DMS 273 treated with DMSO at 0.1 percent for 48 hours (cell line): ENCODE results near the gene CECR2.
"Not testable (repeated sequence)": the region's sequence is repeated elsewhere in the genome, so short reads cannot be mapped to it uniquely, and the experiment has no call there.

ENCODE experiments used
- DNase-seq: peaks from one replicate; lab custom pipeline; 2025; lab: John Stamatoyannopoulos, UW

The CECR2 gene

GRCh38 chr22:17514084-17514483 lies 144.8 kb downstream of the CECR2 start:
- DNase-seq, result no peak

- no peak for DNase-seq
Measured at GRCh38 chr22:17518406-17518805, 149.1 kb downstream of the CECR2 start.

- not testable (repeated sequence) for DNase-seq
Measured at GRCh38 chr22:17521971-17522370, 152.7 kb downstream of the CECR2 start.

DNA sequence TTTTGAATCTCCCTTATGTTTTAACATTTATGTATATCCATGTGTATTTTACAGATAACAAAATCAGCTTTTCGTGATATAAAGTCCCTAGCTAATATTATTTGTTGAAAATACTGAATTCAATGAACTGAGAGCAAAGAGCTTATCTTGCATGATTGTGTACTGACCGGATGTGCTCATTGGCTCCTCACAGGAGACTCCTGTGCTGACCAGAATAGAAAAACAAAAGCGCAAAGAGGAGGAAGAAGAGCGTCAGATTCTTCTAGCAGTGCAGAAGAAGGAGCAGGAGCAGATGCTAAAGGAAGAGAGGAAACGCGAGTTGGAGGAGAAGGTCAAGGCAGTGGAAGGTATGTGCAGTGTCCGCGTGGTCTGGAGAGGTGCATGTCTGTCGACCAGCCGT lies 154.7 kb downstream of the CECR2 start:
- DNase-seq, result no peak

GRCh38 chr22:17536269-17536668 lies 167.0 kb downstream of the CECR2 start:
- no peak for DNase-seq

DNA sequence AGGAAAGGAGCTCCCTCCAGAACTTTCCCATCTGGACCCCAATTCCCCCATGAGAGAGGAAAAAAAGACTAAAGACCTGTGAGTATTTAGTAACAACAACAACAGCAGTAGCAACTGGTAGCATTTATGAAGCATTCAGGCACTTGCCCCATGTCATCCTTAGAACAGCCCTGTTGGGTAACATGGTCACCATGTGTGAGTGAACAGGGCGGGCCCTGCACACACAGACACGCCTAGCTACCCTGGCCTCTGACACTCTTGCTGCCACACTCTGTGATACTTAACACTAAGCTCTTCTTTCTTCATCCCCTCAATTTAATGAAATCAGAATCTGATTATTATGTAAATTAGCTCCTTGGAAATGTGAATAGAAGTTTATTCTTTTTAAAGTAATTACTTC lies 167.9 kb downstream of the CECR2 start:
- DNase-seq, result no peak

- no peak for DNase-seq
Measured at GRCh38 chr22:17540481-17540880, 171.2 kb downstream of the CECR2 start.

DNA sequence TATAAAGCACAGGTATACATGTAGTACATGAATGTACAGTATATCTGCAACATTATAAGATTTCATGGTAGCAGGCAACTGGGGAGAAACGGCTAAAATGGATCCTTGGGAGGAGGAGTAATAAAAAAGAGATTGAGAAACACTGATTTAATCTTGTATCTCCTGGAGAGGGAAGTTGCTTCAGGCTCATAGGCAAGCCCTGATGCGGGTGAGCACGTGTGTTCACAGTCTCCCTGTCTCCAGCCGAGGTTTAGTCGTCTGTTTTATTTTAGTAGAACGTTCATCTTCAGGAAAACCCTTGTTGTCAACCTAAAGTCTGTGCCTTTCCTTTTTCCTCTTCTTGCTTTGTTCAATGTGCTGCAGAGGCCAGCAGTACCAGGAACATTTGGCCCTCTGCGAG lies 172.2 kb downstream of the CECR2 start:
- no peak for DNase-seq

- no peak for DNase-seq
Measured at GRCh38 chr22:17542452-17542851, 173.2 kb downstream of the CECR2 start.

GRCh38 chr22:17548010-17548755 lies 178.9 kb downstream of the CECR2 start:
- DNase-seq, result no peak

DNA sequence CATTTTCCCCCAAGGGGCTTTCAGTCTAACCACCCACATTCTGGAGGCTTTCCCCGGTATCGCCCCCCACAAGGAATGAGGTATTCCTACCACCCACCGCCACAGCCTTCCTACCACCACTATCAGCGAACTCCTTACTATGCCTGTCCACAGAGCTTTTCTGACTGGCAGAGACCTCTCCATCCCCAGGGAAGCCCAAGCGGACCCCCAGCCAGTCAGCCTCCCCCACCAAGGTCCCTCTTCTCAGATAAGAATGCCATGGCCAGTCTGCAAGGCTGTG lies 179.4 kb downstream of the CECR2 start:
- no peak for DNase-seq

GRCh38 chr22:17549183-17549582 lies 179.9 kb downstream of the CECR2 start:
- DNase-seq, result no peak

- DNase-seq, result no peak
Measured at GRCh38 chr22:17549655-17550054, 180.4 kb downstream of the CECR2 start.

- no peak for DNase-seq
Measured at GRCh38 chr22:17552737-17553136, 183.5 kb downstream of the CECR2 start.

GRCh38 chr22:17554814-17555213 lies 185.6 kb downstream of the CECR2 start:
- no peak for DNase-seq

DNA sequence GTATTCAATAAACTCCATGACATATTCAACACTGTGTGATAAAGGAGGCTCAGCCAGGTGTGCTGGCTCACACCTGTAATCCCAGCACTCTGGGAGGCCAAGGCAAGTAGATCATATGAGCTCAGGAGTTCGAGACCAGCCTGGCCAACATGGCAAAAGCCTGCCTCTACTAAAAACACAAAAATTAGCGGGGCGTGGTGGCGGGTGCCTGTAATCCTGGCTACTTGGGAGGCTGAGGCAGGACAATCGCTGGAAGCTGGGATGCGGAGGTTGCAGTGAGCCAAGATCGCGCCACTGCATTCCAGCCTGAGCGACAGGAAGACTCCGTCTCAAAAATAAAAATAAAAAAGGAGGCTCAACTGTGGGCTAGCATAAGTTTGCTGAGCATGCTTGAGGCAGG lies 189.9 kb downstream of the CECR2 start:
- no peak for DNase-seq

GRCh38 chr22:17562906-17563870 lies 193.9 kb downstream of the CECR2 start, which contains the start of gene SLC25A18:
TSS of gene SLC25A18 (plus strand) at chr22:17563498. CDS start at chr22:17579945, 16,447 bp downstream.
- no peak for DNase-seq

- DNase-seq, result no peak
Measured at GRCh38 chr22:17563936-17564391, 194.7 kb downstream of the CECR2 start.

GRCh38 chr22:17566016-17566687 lies 196.9 kb downstream of the CECR2 start:
- DNase-seq, result not testable (repeated sequence)

DNA sequence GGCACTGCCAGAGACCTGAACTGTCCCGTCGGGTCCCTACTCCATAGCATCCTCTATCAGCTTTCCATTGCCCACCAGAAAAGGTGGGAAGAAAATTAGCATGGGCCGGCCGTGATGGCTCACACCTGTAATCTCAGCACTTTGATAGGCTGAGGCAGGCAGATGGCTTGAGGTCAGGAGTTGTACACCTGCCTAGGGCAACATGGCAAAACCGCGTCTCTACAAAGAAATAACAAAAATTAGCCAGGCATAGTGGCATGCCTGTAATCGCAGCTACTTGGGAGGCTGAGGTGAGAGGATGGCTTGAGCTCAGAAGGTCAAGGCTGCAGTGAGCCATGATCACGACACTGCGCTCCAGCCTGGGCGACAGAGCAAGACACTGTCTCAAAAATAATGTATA lies 197.5 kb downstream of the CECR2 start:
- no peak for DNase-seq

GRCh38 chr22:17569971-17570511 lies 200.8 kb downstream of the CECR2 start:
- DNase-seq, result no peak
